ENCODE data around the gene PCA3. TPM values are rescaled to one million over a fixed set of nuclear protein-coding genes. Genes with fewer than 3 reads are reported as not detected.

The PCA3 gene
- total and polyA plus RNA-seq, 2 of the 8 experiments (the other 6 are each of a cell fraction or from before 2014, with no cell fraction given) = not detected

GRCh38 chr9:76793784-76794431 lies 29.7 kb downstream of the PCA3 start:
- Histone ChIP-seq H4K91ac (replicated peaks; ENCODE audit: insufficient read length, low read length) (no peak overlapping the region), H2BK12ac (ENCODE audit: low read depth, low read length) (no peak overlapping the region), H2AFZ (ENCODE audit: low read length) (no peak overlapping the region), H2AK5ac (ENCODE audit: low read depth, low read length) (no peak overlapping the region), H3K56ac (replicated peaks; ENCODE audit: insufficient read length, low read depth, low read length) (no peak overlapping the region), H3K9me3 (ENCODE audit: insufficient read depth in 2 of 2, low read depth in 1 of 2, low read length in 1 of 2) (no peaks in the 10 kb centered on the region), H2BK5ac (ENCODE audit: low read depth, low read length) (no peak overlapping the region), H3K23me2 (ENCODE audit: low read depth, low read length) (no peaks in the 10 kb centered on the region), H4K8ac (ENCODE audit: extremely low read depth, insufficient read depth, low read length) (no peak overlapping the region), H2BK15ac (ENCODE audit: low read length) (no peak overlapping the region), H3K18ac (ENCODE audit: extremely low read depth, low read length) (no peak overlapping the region), H2BK20ac (ENCODE audit: low read length) (no peak overlapping the region), H3K4me2 (ENCODE audit: insufficient read depth in 1 of 2, low read depth in 2 of 2, low read length in 2 of 2) (no peak overlapping the region), H3K27me3 (replicated peaks in 1 of 4; ENCODE audit: control insufficient read depth in 3 of 4, extremely low read depth in 1 of 4, insufficient read depth in 3 of 4, low read length in 3 of 4) (no peaks in the 10 kb centered on the region), H3K79me1 (ENCODE audit: low read depth, low read length) (no peaks in the 10 kb centered on the region), H3K36me3 (ENCODE audit: control insufficient read depth in 2 of 4, insufficient read depth in 4 of 4, low read length in 3 of 4) (no peaks in the 10 kb centered on the region), H4K20me1 (replicated peaks in 1 of 2; ENCODE audit: control insufficient read depth in 1 of 2, insufficient read depth in 2 of 2, low read length in 2 of 2) (no peaks in the 10 kb centered on the region), H3K27ac (ENCODE audit: low read depth, low read length) (no peak overlapping the region), H3K4ac (replicated peaks; ENCODE audit: insufficient read length, low read depth, low read length) (no peak overlapping the region), H2BK120ac (replicated peaks; ENCODE audit: low read depth, low read length) (no peak overlapping the region), H4K5ac (ENCODE audit: insufficient read length, low read depth, low read length) (no peak overlapping the region), H3K23ac (ENCODE audit: insufficient read length) (no peak overlapping the region), H3K9ac (replicated peaks in 1 of 4; ENCODE audit: extremely low read depth in 1 of 4, low read depth in 3 of 4, low read length in 3 of 4) (no peak overlapping the region), H3K4me1 (replicated peaks in 1 of 4; ENCODE audit: control insufficient read depth in 3 of 4, insufficient read depth in 4 of 4, low read length in 3 of 4) (no peaks in the 10 kb centered on the region), H3K4me3 (ENCODE audit: extremely low read depth in 1 of 4, insufficient read depth in 2 of 4, low read depth in 3 of 4, low read length in 4 of 4) (no peak overlapping the region), H3K79me2 (ENCODE audit: control insufficient read depth in 1 of 2, insufficient read depth in 2 of 2, low read length in 2 of 2) (no peaks in the 10 kb centered on the region), H3K14ac (ENCODE audit: insufficient read length) (no peak overlapping the region)
- CTCF ChIA-PET (ENCODE audit: partially characterized antibody) = no interaction called here
- POLR2A ChIA-PET (ENCODE audit: partially characterized antibody) = no interaction called here
- DNase-seq (ENCODE audit: low read depth in 1 of 2, low spot score in 2 of 2) (no peak), FAIRE-seq (no peak)
- WGBS, 2 experiments (ENCODE audit: extremely low coverage in 1 of 2, insufficient coverage in 1 of 2, insufficient read length in 1 of 2, insufficient replicate concordance in 2 of 2, low coverage in 1 of 2, low lambda C conversion rate in 2 of 2, missing lambda C conversion rate in 1 of 2) = 91% methylated on average over 13 of the region's 15 CpGs; no CpG with 5 or more reads in 1 of the 2 experiments
- TF ChIP-seq GTF2F1 (IDR thresholded peaks at IDR 0.05; ENCODE audit: borderline replicate concordance, low read depth, low read length) = no peak
- no peak for TF ChIP-seq USF2 (IDR thresholded peaks at IDR 0.05; ENCODE audit: low read length)
- TF ChIP-seq TAF7 (optimal IDR thresholded peaks at IDR 0.05; ENCODE audit: borderline replicate concordance, low read depth, low read length) = no peak
- no peak for TF ChIP-seq TCF12 (IDR thresholded peaks at IDR 0.05; ENCODE audit: low read depth, low read length)
- TF ChIP-seq ZNF274 (IDR thresholded peaks at IDR 0.05; ENCODE audit: borderline replicate concordance, extremely low read depth, low read length) = no peak
- TF ChIP-seq POLR2AphosphoS5 (IDR thresholded peaks at IDR 0.05; ENCODE audit: low read depth, low read length) = no peak
- no peak for TF ChIP-seq E2F6 (IDR thresholded peaks at IDR 0.05)
- no peak for TF ChIP-seq SAP30 (IDR thresholded peaks at IDR 0.05; ENCODE audit: insufficient read depth, insufficient replicate concordance, low read length)
- TF ChIP-seq CHD1 (IDR thresholded peaks at IDR 0.05; ENCODE audit: low read depth, low read length) = no peak
- no peak for TF ChIP-seq TEAD4 (IDR thresholded peaks at IDR 0.05; ENCODE audit: low read depth, low read length)
- TF ChIP-seq RAD21 (IDR thresholded peaks at IDR 0.05 in 1 of 2, conservative IDR thresholded peaks at IDR 0.05 in 1 of 2; ENCODE audit: low read depth in 2 of 2, low read length in 2 of 2) = no peak

All from H1 (cell line).